Coronary artery (tissue), 2 donors: Measurements from ENCODE around the gene GTF2A2.
A peak's percentile ranks its signal among the peaks of the same experiment; 100 is the strongest.
"Not testable (repeated sequence)": the region's sequence is repeated elsewhere in the genome, so short reads cannot be mapped to it uniquely, and the experiment has no call there.

Source experiments
- DNase-seq: peaks from one replicate; pipeline ENCODE4 v3.0.0-alpha.2; 2017; ENCODE audit warnings: low spot score
- H3K27ac ChIP-seq, 2 donors: fragments of 200-600 bp; sonication (generic); one replicate each; pipeline ENCODE4 v1.5.1; 2016 to 2019
- H3K4me3 ChIP-seq: fragments of 200-600 bp; sonication (generic); 2 replicates; pipeline ENCODE4 v1.5.1; 2016; ENCODE audit warnings: mild to moderate bottlenecking, moderate library complexity
- CTCF ChIP-seq: fragments of 200-600 bp; sonication (generic); IDR thresholded peaks from one replicate; pipeline ENCODE4 v1.5.1; 2019; ENCODE audit warnings: antibody characterized with exemption

GTF2A2 gene

GRCh38 chr15:59656897-59657634, at the start of gene GTF2A2:
Gene GTF2A2 (minus strand): TSS chr15:59657515. CDS start chr15:59652277, 5,238 bp downstream.
- peak; percentile 97 for DNase-seq
- TF ChIP-seq CTCF, result no peak
- Histone ChIP-seq H3K27ac (peak within 1 kb of the TSS; percentile 83 to 87), H3K4me3 (peak within 1 kb of the TSS; percentile 76)

GRCh38 chr15:59703979-59704796, 46.9 kb upstream of the GTF2A2 start:
- no peak for DNase-seq
- no peak for TF ChIP-seq CTCF
- no peak overlapping the region for H3K27ac ChIP-seq
- H3K4me3 ChIP-seq, result no peak overlapping the region

DNA sequence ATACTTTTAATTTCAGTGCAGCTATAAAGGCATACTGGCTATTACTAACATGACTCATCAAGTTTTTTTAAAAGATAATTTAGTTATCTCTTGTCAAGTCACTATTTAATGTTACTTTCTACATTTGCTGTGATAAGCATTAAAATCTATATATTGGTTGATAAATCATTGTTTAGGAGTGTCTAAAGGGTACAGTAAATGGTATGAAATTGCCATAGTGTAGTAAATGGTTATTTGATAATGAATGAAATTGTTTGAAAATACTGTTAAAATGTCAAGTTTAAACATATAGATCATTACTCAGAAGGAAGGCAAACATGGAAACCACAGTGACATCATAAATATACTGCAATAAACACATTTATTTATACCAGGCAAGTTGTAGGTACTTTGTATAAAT, 45.0 kb upstream of the GTF2A2 start:
- Histone ChIP-seq H3K4me3 (no peak overlapping the region), H3K27ac (no peak overlapping the region)
- TF ChIP-seq CTCF, result no peak
- DNase-seq, result no peak

DNA sequence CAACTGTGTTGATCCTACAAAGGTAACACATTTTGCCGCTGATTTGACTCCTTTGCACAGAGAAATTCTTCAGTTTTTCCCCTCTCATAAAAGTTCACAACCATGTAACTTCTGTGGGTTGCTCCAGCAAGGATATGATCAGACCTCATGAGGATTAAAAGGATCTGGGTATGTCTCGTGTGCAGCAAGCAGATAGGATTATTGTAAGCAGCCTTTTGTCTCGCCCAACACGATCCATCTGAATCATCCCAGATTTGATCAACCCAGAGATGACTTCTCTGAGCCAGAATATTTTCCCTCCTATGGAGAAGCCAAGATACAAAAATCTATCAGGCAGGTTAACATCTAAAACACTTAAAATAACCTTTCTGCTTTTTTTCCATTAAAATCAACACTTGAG, 44.6 kb upstream of the GTF2A2 start:
- H3K4me3 ChIP-seq, result no peak overlapping the region
- no peak for TF ChIP-seq CTCF
- DNase-seq, result no peak
- no peak overlapping the region for H3K27ac ChIP-seq

DNA sequence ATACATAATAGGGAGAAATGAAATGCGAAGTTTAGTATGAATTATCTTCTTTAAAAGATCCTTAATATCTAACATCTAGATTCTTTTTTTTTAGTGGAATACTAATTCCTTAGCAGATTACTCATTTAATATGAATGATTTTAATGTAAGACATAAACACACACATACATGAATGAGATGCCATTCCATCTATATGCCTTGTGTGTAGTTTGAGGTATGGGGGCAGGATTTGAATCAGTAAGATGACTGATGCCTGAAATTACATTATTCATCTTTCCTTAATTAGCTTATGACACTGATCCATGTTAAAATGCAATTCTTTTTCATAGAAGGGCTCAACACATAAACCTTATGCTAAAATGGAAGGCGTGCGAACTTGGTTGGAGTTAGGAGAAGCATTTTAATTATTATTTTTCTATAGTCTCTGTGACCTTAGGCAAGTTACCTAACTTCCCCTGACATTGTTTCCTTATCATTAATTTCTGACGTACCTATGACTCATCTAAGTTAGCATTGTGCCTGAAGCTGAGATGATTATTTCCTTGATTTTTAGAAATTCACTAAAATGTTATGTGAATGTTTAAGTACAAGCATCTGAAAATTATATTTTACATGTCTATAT, 42.6 kb upstream of the GTF2A2 start:
- no peak for TF ChIP-seq CTCF
- DNase-seq, result no peak
- Histone ChIP-seq H3K4me3 (no peak overlapping the region), H3K27ac (no peak overlapping the region)

- not testable (repeated sequence) for H3K27ac ChIP-seq, DNase-seq, H3K4me3 ChIP-seq
Observed at GRCh38 chr15:59698065-59698464, 40.8 kb upstream of the GTF2A2 start.

GRCh38 chr15:59696332-59696731, 39.0 kb upstream of the GTF2A2 start:
- no peak for TF ChIP-seq CTCF
- no peak overlapping the region for H3K27ac ChIP-seq
- no peak for DNase-seq
- H3K4me3 ChIP-seq, result no peak overlapping the region
